GM19324 (cell line): Measurements from ENCODE around the gene PSMF1.
"Not testable (repeated sequence)": the region's sequence is repeated elsewhere in the genome, so short reads cannot be mapped to it uniquely, and the experiment has no call there.

Experiments
- ATAC-seq: cut with Tn5 transposase; IDR thresholded peaks from one replicate; pipeline ENCODE4 v1.9.1; 2021; ENCODE audit warnings: mild to moderate bottlenecking, moderate library complexity; ENCODE audit not compliant: unreplicated experiment, low FRiP score

The PSMF1 gene

DNA sequence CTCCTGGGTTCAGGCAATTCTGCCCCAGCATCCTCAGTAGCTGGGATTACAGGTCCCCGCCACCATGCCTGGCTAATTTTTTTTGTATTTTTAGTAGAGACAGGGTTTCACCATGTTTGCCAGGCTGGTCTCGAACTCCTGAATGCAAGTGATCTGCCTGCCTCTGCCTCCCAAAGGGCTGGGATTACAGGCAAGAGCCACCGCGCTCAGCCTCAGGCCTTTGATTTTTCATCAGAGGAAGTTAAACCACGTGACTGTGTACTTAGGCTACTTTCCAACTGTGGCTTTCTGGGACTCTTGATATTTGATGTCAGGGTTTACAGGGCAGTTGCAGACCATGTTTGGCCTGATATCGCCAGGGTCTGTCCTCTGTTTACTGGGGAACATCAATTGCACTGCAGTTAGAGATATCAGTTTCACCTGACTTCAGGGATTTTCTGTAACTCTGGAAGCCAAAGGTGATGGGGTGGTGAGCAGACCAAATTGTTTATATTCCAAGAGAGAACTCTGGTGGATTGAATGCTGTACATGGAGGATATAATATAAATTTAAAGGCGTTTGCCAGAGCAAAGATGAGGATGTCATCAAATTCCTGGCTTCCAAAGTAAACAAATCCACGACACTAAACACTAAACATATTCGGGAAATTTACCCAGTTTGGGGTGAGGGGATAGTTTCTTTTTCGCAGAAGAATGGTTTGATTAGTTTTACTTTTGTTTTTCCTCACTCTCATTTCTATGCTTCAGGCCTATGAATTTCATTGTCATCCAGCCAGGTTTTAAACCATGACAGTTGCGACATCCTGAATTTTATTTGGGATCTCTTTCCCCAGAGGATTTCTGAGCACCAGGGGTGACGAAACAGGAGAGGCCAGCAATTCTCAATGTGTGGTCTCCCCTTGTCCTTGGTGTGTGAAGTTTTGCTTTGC, 4.2 kb downstream of the PSMF1 start:
- ATAC-seq, result no peak

DNA sequence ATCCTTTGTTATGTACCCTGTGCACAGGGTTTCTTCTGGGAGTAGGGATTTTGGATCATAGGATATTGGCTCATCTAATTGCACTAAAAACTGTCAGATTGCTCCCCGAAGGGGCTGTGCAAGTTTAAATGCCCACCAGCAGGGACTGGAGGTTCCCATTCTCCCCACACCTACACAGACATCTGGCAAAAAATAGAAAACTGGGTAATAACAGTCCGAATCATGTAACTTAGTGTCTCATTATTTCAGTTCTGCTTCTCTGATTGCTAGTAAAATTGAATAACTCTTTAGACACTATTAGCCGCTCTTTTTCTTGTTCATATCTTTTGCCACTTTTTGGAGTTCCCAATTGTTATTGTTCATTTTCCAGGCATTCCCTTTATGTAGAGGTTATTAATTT, 5.3 kb downstream of the PSMF1 start:
- ATAC-seq, result no peak

DNA sequence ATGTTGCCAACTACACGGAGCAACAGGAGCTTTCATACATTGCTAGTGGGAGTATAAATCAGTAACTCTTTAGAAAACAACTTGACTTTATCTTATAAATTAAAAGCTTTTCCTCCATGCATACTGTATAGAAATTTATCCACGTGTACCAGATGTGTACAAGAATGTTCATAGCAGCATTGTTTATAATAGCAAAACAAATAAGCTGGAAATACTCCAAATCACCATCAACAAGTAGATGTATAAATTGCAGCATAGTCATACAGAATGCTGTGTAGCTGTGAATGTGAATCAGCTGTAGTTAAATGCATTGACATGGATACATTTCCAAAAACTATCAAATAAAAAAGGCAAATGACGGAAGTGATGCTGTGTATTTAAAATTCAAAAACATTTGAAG, 6.0 kb downstream of the PSMF1 start:
- no peak for ATAC-seq

DNA sequence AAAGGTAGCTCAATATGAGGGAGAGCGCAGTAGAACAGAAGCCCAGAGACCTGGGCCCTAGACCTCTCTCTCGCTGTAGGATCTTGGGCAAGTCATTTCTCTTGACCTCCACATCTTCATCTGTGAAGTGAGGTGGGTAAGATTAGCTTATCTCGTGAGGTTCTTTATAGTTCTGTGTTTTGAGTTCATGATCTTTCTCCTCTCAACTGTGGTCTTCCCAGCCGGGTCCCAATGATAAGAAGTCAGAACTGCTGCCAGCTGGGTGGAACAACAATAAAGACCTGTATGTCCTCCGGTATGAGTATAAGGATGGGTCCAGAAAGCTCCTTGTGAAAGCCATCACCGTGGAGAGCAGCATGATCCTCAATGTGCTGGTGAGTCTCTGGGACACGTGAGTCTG, 6.9 kb downstream of the PSMF1 start:
- ATAC-seq, result no peak

GRCh38 chr20:1127840-1128239, 9.4 kb downstream of the PSMF1 start:
- ATAC-seq, result no peak

- ATAC-seq, result no peak
Measured at GRCh38 chr20:1130058-1130694, 11.8 kb downstream of the PSMF1 start.

DNA sequence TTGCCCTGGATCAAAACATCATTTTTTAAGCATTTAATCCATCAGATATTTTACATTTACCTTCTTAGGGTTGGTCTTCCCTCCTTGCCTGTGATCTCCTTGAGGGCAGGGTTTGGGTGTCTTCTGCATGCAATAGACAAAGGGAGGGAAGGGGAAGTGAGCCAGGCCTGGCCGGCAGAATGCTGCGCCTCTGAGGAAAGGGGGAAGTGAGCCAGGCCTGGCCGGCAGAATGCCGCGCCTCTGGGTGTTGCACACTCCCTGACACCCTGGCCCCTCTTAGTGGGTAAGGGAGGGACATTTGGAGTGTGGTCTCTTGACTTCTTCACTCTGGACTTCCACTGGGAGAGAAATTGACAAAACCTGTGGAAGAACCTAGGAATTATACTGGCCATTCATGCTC, 12.4 kb downstream of the PSMF1 start:
- ATAC-seq, result no peak

GRCh38 chr20:1131354-1131753, 13.0 kb downstream of the PSMF1 start:
- no peak for ATAC-seq

DNA sequence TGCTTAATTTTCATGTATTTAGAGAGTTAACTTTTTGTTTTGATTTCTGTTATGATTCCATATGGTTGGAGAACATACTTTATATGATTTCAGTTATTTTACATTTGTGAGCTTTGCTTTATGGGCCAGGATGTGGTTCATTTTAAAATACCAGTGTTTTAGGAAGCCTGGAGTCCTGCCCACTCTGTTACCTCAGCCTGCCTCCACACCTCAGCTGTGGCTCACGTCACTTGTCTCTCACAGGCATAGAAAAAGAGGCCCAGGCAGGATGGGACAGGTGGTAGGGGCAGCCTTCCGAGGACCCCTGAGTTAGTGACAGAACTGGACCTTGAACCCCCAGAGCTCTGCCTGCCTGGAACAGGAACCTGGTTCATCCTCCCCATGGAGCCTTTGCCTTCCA, 16.0 kb downstream of the PSMF1 start:
- no peak for ATAC-seq

DNA sequence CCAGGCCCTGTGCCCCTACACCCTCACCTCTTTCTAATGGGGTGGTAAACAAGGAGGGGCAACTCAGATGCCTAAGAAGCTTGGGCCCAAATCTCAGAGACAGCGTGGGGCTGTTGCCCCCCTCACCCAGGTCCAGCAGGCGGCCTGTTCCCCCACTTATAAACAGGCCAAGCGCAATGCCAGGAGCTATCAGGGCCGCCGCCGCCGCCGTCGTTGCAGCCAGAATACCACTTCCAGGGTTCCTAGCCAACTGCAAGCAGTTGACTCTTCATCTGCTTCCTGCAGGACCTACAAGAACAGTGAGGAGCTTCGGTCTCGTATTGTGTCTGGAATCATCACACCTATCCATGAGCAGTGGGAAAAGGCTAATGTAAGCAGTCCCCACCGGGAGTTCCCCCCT, 16.4 kb downstream of the PSMF1 start:
- no peak for ATAC-seq

DNA sequence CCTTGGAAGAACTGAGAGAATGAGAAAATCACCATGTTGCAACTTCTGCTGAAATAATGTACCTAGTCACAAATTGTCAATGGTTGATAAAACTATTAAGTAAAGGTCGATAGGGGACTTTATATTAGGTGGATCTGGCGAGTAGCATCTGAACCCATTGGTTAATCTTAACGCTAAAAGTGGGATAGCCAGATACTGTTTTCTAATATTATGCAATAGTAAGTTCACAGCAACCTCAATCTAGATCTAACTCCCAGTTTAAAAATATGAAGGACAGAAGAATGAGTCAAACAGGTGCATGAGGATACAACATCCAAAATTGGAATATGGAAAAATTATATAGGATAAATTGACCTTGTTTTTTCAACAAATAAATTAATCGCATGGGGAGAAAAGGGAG, 18.8 kb downstream of the PSMF1 start:
- no peak for ATAC-seq

- ATAC-seq, result no peak
Measured at GRCh38 chr20:1144401-1145172, 26.2 kb downstream of the PSMF1 start.

DNA sequence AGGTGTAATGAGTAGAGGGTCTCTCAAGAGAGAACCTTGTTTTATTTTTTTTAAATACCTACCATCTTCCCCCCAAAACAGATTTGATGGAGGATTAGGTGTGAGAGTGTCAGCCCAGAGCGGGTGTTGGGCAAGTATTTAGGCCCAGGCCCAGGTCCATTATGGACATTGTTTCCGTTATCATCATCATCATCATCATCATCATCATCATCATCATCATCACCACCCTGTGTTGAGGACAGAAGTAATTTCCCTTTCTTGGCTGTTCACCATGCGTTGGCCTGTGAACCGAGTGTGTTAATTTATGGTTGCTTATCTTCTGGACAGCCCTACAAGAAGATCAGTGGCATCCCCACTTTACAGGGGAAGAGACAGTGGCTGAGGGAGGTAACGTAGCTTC, 28.6 kb downstream of the PSMF1 start:
- ATAC-seq, result no peak

DNA sequence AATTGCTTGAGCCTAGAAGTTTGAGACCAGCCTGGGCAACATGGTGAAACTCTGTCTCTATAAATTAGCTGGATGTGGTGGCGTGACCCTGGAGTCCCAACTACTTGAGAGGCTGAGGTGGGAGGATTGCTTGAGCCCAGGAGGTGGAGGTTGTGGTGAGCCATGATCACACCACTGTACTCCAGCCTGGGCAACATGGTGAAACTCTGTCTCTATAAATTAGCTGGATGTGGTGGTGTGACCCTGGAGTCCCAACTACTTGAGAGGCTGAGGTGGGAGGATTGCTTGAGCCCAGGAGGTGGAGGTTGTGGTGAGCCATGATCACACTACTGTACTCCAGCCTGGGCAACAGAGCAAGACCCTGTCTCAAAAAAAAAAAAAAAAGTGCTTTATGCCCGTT, 31.4 kb downstream of the PSMF1 start:
- not testable (repeated sequence) for ATAC-seq

GRCh38 chr20:1150218-1150617, 31.8 kb downstream of the PSMF1 start:
- no peak for ATAC-seq

DNA sequence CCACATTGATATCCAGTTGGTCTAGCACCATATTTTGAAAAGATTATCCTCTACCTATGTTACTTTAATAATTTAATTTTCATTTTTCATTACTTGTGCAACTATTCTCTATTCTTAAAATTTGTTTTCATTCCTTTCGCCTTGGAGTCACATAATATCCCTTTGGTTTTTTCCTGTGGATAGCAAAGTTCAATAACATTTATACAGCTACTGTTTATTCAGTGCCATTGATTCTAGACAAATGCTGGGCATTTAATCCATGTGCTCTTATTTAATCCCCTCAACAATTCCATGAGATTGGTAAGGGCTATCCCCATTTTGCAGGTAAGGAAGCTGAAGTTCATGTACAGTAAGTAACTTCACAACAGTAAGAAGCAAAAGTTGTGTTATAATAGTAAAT, 32.6 kb downstream of the PSMF1 start:
- no peak for ATAC-seq

DNA sequence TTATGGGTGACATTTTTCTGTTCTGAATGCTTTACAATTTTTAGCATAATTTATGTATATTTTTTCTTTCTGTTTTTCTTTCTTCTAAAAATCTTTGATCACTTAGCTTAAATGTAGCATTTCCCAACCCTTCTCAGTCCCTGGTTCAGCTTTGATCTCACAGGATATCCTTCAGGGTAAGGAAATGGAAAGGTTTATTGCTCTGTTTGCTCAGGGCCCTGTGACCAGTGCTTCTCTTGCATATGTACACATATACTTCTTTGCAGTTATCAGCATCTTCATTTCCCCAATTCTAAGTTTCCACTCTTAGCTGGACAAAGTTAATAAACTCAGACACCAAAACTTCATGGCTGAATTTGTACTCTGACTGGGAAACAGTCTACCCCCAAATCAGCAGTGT, 35.8 kb downstream of the PSMF1 start:
- no peak for ATAC-seq

DNA sequence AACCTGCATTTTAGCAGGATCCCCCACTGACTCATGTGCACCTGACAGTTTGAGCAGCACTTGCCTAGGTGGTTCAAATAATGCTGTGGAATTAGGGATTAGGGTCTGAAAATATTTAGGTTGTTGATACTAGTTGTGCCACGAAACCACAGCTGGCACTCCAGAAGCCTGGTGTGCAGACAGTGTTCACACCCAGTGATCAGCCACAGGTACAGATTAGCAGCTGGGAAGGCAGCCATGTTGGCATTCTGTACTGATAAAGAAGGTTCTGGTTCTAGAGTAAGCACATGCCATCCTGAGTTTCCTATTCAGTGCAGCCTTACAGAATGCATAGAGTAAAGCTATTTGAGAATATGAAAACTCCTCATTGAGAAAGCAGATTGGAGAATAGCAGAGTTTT, 36.3 kb downstream of the PSMF1 start:
- ATAC-seq, result no peak

DNA sequence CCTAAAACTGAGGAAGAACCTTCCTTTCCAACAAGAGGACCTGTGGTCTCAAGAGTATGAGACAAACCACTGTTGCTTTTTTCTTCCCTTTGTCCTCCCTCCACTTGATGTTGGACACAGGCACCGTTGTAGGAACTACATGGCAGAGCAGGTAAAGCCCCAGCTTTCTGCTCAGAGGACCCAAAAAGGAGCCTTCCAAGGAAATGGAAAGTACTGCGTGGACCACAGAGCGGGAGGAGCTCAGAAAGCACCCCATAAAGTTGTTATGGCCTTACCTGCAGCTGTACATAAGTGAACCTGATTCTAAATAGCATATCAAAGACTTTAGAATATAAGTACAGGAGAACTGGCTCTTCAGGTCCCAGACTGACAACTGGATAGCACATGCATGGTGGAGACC, 36.9 kb downstream of the PSMF1 start:
- ATAC-seq, result no peak

DNA sequence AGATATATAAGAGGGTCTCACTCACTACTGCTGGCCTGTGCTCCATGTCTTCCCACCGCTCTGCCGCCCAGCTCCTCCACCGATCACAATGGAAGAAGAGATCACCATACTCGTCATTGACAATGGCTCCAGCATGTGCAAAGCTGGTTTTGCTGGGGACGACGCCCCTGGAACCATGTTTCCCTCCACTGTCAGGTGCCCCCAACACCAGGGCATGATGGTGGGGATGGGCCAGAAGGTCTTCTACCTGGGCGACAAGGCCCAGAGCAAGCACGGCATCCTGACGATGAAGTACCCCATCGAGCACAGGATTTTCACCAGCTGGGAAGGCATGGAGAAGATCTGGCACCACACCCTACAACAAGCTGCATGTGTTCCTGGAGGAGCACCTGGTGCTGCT, 42.1 kb downstream of the PSMF1 start:
- ATAC-seq, result no peak

DNA sequence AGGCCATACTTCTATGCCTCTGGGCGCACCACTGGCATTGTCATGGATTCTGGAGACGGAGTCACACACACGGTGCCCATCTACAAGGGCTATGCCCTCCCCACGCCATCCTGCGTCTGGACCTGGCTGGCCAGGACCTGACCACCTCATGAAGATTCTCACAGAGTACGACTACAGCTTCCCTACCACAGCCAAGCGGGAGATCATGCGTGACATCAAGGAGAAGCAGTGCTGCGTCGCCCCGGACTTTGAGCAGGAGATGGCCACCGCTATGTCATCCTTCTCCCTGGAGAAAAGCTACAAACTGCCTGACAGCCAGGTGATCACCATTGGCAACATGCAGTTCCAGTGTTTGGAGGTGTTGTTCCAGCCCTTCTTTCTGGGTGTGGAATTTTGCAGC, 42.6 kb downstream of the PSMF1 start:
- ATAC-seq, result no peak
